VCaP (cell line): ENCODE measurements around the gene MRPL39.

Source experiments
- H3K27ac ChIP-seq: fragments of 450-650 bp; 2 replicates; pipeline ENCODE4 v1.5.1; 2017
- CTCF ChIP-seq: fragments of 450-650 bp; conservative IDR thresholded peaks from 2 replicates; pipeline ENCODE4 v1.5.1; 2017; ENCODE audit warnings: mild to moderate bottlenecking, moderate library complexity

Gene MRPL39

GRCh38 chr21:25640202-25640942, 33.1 kb upstream of the MRPL39 start:
- no peak overlapping the region for H3K27ac ChIP-seq
- no peak for TF ChIP-seq CTCF

GRCh38 chr21:25639551-25640201, 32.4 kb upstream of the MRPL39 start:
- TF ChIP-seq CTCF: no peak

GRCh38 chr21:25638660-25639550, 31.6 kb upstream of the MRPL39 start, which contains the start of gene JAM2:
TSS of gene JAM2 (plus strand) at chr21:25639258. CDS start at chr21:25639822, 564 bp downstream.
- TF ChIP-seq CTCF: no peak

More at GRCh38 chr21:25639551-25640201, 32.4 kb upstream of the MRPL39 start:
- H3K27ac ChIP-seq: no peak overlapping the region

GRCh38 chr21:25637851-25638659, 30.8 kb upstream of the MRPL39 start:
- TF ChIP-seq CTCF: no peak

More at GRCh38 chr21:25638660-25639550, 31.6 kb upstream of the MRPL39 start, which contains the start of gene JAM2:
- no peak within 1 kb of the TSS for H3K27ac ChIP-seq

GRCh38 chr21:25636727-25637126, 29.4 kb upstream of the MRPL39 start:
- no peak for TF ChIP-seq CTCF
- no peak overlapping the region for H3K27ac ChIP-seq

More at GRCh38 chr21:25637851-25638659, 30.8 kb upstream of the MRPL39 start:
- H3K27ac ChIP-seq: no peak overlapping the region

- TF ChIP-seq CTCF: no peak
- H3K27ac ChIP-seq: no peak overlapping the region
Measured at GRCh38 chr21:25635310-25635709, 28.0 kb upstream of the MRPL39 start.
